Astrocyte (in vitro differentiated cells and primary cell): ENCODE measurements around the gene NOP10.

Experiments used
- CTCF ChIP-seq: IDR thresholded peaks from 2 replicates; pipeline ENCODE4 v1.5.1; 2011; ENCODE audit warnings: low read depth, mild to moderate bottlenecking, inconsistent platforms, low read length, moderate library complexity; ENCODE audit not compliant: insufficient read depth
- EZH2 ChIP-seq: IDR thresholded peaks from 2 replicates; pipeline ENCODE4 v1.6.1; 2012; ENCODE audit warnings: mild to moderate bottlenecking, low read length, inconsistent platforms; ENCODE audit not compliant: insufficient read depth

- no peak for TF ChIP-seq EZH2
- TF ChIP-seq CTCF, result no peak
Measured at GRCh38 chr15:34362047-34362773, 19.3 kb upstream of the NOP10 start.
